HL-60 (cell line): Measurements from ENCODE around the gene CEP20.

ENCODE experiments used
- DNase-seq, 2 experiments: peaks; one replicate each; pipeline ENCODE4 v3.0.0-alpha.2; 2010 to 2020; ENCODE audit warnings: low read depth in 1 of 2, low spot score in 1 of 2
- H3K27ac ChIP-seq: fragments of 250-450 bp; sonication (Bioruptor Pico); replicated peaks from 2 replicates; pipeline ENCODE4 v1.5.1; 2020; ENCODE audit warnings: mild to moderate bottlenecking, moderate library complexity
- H3K27me3 ChIP-seq: fragments of 250-450 bp; sonication (Bioruptor Pico); 2 replicates; pipeline ENCODE4 v1.5.1; 2021; ENCODE audit warnings: mild to moderate bottlenecking, moderate library complexity; ENCODE audit not compliant: insufficient read depth, poor library complexity, severe bottlenecking
- H3K4me3 ChIP-seq: replicated peaks from 2 replicates; pipeline ENCODE4 v1.5.1; 2011; ENCODE audit warnings: mild to moderate bottlenecking, control low read depth, low read length; ENCODE audit not compliant: insufficient read depth
- CTCF ChIP-seq: IDR thresholded peaks from one replicate; pipeline ENCODE4 v1.5.1; 2011; ENCODE audit warnings: low read length, control low read depth, inconsistent platforms; ENCODE audit not compliant: insufficient read depth
- GABPA ChIP-seq: IDR thresholded peaks from 2 replicates; pipeline ENCODE4 v1.6.1; 2012; ENCODE audit warnings: low read depth
- POLR2AphosphoS5 ChIP-seq: IDR thresholded peaks from 2 replicates; pipeline ENCODE4 v1.6.1; 2012; ENCODE audit warnings: low read depth
- REST ChIP-seq: IDR thresholded peaks from 2 replicates; pipeline ENCODE4 v1.6.1; 2012; ENCODE audit warnings: low read depth; ENCODE audit not compliant: insufficient replicate concordance
- SPI1 ChIP-seq: IDR thresholded peaks from 2 replicates; pipeline ENCODE4 v1.6.1; 2012; ENCODE audit warnings: low read depth, mild to moderate bottlenecking, borderline replicate concordance

CEP20 gene

GRCh38 chr16:15832241-15832640 is 56.2 kb downstream of the CEP20 start:
- Histone ChIP-seq H3K27ac (no peak overlapping the region), H3K27me3 (no peaks in the 10 kb centered on the region), H3K4me3 (no peak overlapping the region)
- no peak for TF ChIP-seq GABPA
- TF ChIP-seq CTCF, result no peak
- TF ChIP-seq SPI1, result no peak
- no peak for TF ChIP-seq POLR2AphosphoS5
- TF ChIP-seq REST, result no peak
- DNase-seq, result no peak

- peak in 1 of 2 experiments; percentile 14 for DNase-seq
- Histone ChIP-seq H3K27me3 (no peaks in the 10 kb centered on the region), H3K27ac (no peak overlapping the region), H3K4me3 (no peak overlapping the region)
- TF ChIP-seq SPI1 (peak; percentile 79), POLR2AphosphoS5 (no peak)
Observed at GRCh38 chr16:15830832-15831451, 57.5 kb downstream of the CEP20 start.

GRCh38 chr16:15829460-15829859 is 58.9 kb downstream of the CEP20 start:
- no peak overlapping the region for H3K4me3 ChIP-seq
- no peak overlapping the region for H3K27ac ChIP-seq
- peak; percentile 35 to 57 for DNase-seq
- TF ChIP-seq CTCF, result no peak
- TF ChIP-seq GABPA, result no peak
- TF ChIP-seq REST, result no peak
- TF ChIP-seq POLR2AphosphoS5, result peak; percentile 17; the same call in 1 of the 2 replicates
- peak; percentile 76 for TF ChIP-seq SPI1
- H3K27me3 ChIP-seq, result no peaks in the 10 kb centered on the region

- H3K4me3 ChIP-seq, result no peak overlapping the region
- no peak for DNase-seq
- no peak for TF ChIP-seq CTCF
Observed at GRCh38 chr16:15827709-15828343, 60.6 kb downstream of the CEP20 start.

More at GRCh38 chr16:15827709-15828343, 60.6 kb downstream of the CEP20 start:
- Histone ChIP-seq H3K27me3 (no peaks in the 10 kb centered on the region), H3K27ac (no peak overlapping the region)
